HepG2 (cell line): ENCODE data around the gene DMPK. TPM values are rescaled to one million over a fixed set of nuclear protein-coding genes. Genes with fewer than 3 reads are reported as not detected.

Experiments used
- ARID2 ChIP-seq: sonication (generic); formaldehyde crosslinking; IDR thresholded peaks from 2 replicates; pipeline ENCODE4 v1.8.1; 2022; ENCODE audit warnings: mild to moderate bottlenecking, missing genetic modification reagents, borderline replicate concordance
- DBP ChIP-seq: sonication (generic); formaldehyde crosslinking; IDR thresholded peaks from 2 replicates; pipeline ENCODE4 v1.4.0; 2020; ENCODE audit warnings: missing genetic modification reagents; ENCODE audit errors: not compliant biosample characterization
- HOXA5 ChIP-seq: sonication (generic); formaldehyde crosslinking; IDR thresholded peaks from 2 replicates; pipeline ENCODE4 v1.4.0; 2020; ENCODE audit warnings: missing genetic modification reagents
- IKZF5 ChIP-seq: IDR thresholded peaks from 2 replicates; pipeline ENCODE4 v1.6.1; 2018; ENCODE audit warnings: missing genetic modification reagents, mild to moderate bottlenecking, missing compliant biosample characterization
- KDM5B ChIP-seq: sonication (generic); formaldehyde crosslinking; IDR thresholded peaks from 2 replicates; pipeline ENCODE4 v1.4.0; 2020; ENCODE audit warnings: missing genetic modification reagents, mild to moderate bottlenecking, borderline replicate concordance
- KLF13 ChIP-seq: sonication (generic); formaldehyde crosslinking; IDR thresholded peaks from 2 replicates; pipeline ENCODE4 v1.4.0; 2020; ENCODE audit warnings: mild to moderate bottlenecking, missing genetic modification reagents
- PATZ1 ChIP-seq: sonication (generic); formaldehyde crosslinking; IDR thresholded peaks from 2 replicates; pipeline ENCODE4 v1.4.0; 2020; ENCODE audit warnings: missing genetic modification reagents
- PHB2 ChIP-seq: fragments of 450-650 bp; IDR thresholded peaks from 2 replicates; pipeline ENCODE4 v1.6.1; 2018; ENCODE audit not compliant: partially characterized antibody
- USF2 ChIP-seq, 2 experiments: sonication (generic) in 1 of 2; formaldehyde crosslinking in 1 of 2; IDR thresholded peaks; 2 replicates each; pipeline versions ENCODE4 v1.5.1 to v1.6.1; 2011 to 2020; ENCODE audit warnings: borderline replicate concordance in 1 of 2, low read depth in 1 of 2, low read length in 1 of 2, mild to moderate bottlenecking in 1 of 2, missing genetic modification reagents in 1 of 2, moderate library complexity in 1 of 2
- ZBTB39 ChIP-seq: sonication (generic); formaldehyde crosslinking; IDR thresholded peaks from 2 replicates; pipeline ENCODE4 v1.5.0; 2020; ENCODE audit warnings: missing genetic modification reagents
- ZKSCAN1 ChIP-seq: fragments of 150-350 bp; IDR thresholded peaks from 2 replicates; pipeline ENCODE4 v1.6.1; 2014; ENCODE audit warnings: low read length
- ZKSCAN5 ChIP-seq: sonication (generic); formaldehyde crosslinking; IDR thresholded peaks from 2 replicates; pipeline ENCODE4 v1.5.1; 2020; ENCODE audit warnings: mild to moderate bottlenecking, missing genetic modification reagents
- ZMAT5 ChIP-seq: sonication (generic); formaldehyde crosslinking; IDR thresholded peaks from 2 replicates; pipeline ENCODE4 v1.5.0; 2020; ENCODE audit warnings: mild to moderate bottlenecking, low read depth, missing genetic modification reagents, borderline replicate concordance
- ZNF354B ChIP-seq: sonication (generic); formaldehyde crosslinking; IDR thresholded peaks from 2 replicates; pipeline ENCODE4 v1.8.0; 2022; ENCODE audit warnings: mild to moderate bottlenecking, missing genetic modification reagents
- ZNF737 ChIP-seq: sonication (generic); formaldehyde crosslinking; IDR thresholded peaks from 2 replicates; pipeline ENCODE4 v1.5.0; 2020; ENCODE audit warnings: missing genetic modification reagents, mild to moderate bottlenecking, borderline replicate concordance
- ZNF83 ChIP-seq: sonication (generic); formaldehyde crosslinking; IDR thresholded peaks from 2 replicates; pipeline ENCODE4 v1.4.0; 2020; ENCODE audit warnings: missing genetic modification reagents, mild to moderate bottlenecking, borderline replicate concordance
- polyA plus RNA-seq, 8 experiments: library from polyadenylated mRNA; depleted of rRNA in 3 of 8; stranded (reverse) in 7 of 8; unstranded in 1 of 8; fragments of >200 nt; fragmentation: Illumina TruSeq in 4 of 8; extraction: Trizol in 4 of 8; gene quantifications; 2 replicates each; pipeline versions ENCODE4 v1.2.1 to v1.2.3, GENCODE V29; 2011 to 2016; ENCODE audit warnings: low read depth in 4 of 8, missing spikeins in 1 of 8, mixed read lengths in 1 of 8; ENCODE audit not compliant: insufficient read depth in 1 of 8
- total RNA-seq, 5 experiments: library from RNA; depleted of rRNA; stranded (reverse); fragments of >200 nt; fragmentation: Illumina TruSeq; extraction: Trizol; gene quantifications; 2 replicates each; pipeline ENCODE4 v1.2.3, GENCODE V29; 2016; ENCODE audit warnings: low read depth in 1 of 5

Gene DMPK
- total and polyA plus RNA-seq, 2 of the 13 experiments (the other 11 are each of a cell fraction or from before 2014, with no cell fraction given) = 5.3 to 8.8 TPM

- TF ChIP-seq PATZ1 (CRISPR knock-in tag) (peak; percentile 79), ZMAT5 (CRISPR knock-in tag) (no peak), KDM5B (CRISPR knock-in tag) (peak; percentile 87; the same call in 1 of the 2 replicates), IKZF5 (CRISPR knock-in tag) (peak; percentile 89), ZKSCAN1 (no peak), HOXA5 (CRISPR knock-in tag) (no peak), PHB2 (no peak), ZNF737 (CRISPR knock-in tag) (no peak), DBP (CRISPR knock-in tag) (no peak), ZKSCAN5 (CRISPR knock-in tag) (no peak), ZBTB39 (0 out of 2 replicates have a peak, but pooled peaks have one; percentile 23), USF2 (IDR thresholded peaks at IDR 0.05; ENCODE audit: low read depth, low read length) (no peak), USF2 (CRISPR knock-in tag; IDR thresholded peaks at IDR 0.05; ENCODE audit: borderline replicate concordance) (peak; percentile 56; the same call in 1 of the 2 replicates), KLF13 (CRISPR knock-in tag) (0 out of 2 replicates have a peak, but pooled peaks have one; percentile 57), ZNF354B (CRISPR knock-in tag) (no peak), ZNF83 (CRISPR knock-in tag) (peak; percentile 73; the same call in 1 of the 2 replicates), ARID2 (no peak)
These were observed 11.8 kb downstream of the DMPK start (continued) for GRCh38 chr19:45770192-45771101.
